Gastroesophageal sphincter (tissue), 4 donors: ENCODE measurements around the gene RAB35. TPM values are rescaled to one million over a fixed set of nuclear protein-coding genes. Genes with fewer than 3 reads are reported as not detected.
A peak's percentile ranks its signal among the peaks of the same experiment; 100 is the strongest.

Experiments
- ATAC-seq: fragments of 150-250 bp; one replicate; pipeline ENCODE4 v1.9.1; 2016; ENCODE audit warnings: mild to moderate bottlenecking, moderate library complexity
- H3K27ac ChIP-seq, 4 donors: fragments of 200-600 bp; sonication (generic) in 3 of 4; 1 replicate in 3 of 4; 2 replicates in 1 of 4; pipeline ENCODE4 v1.5.1; 2016 to 2019
- H3K27me3 ChIP-seq: fragments of 200-600 bp; sonication (generic); one replicate; pipeline ENCODE4 v1.5.1; 2019
- H3K36me3 ChIP-seq, 2 donors: fragments of 200-600 bp; sonication (generic); one replicate each; pipeline ENCODE4 v1.5.1; 2019; ENCODE audit warnings: control low read depth in 1 of 2
- H3K4me1 ChIP-seq, 3 donors: fragments of 200-600 bp; sonication (generic); 1 replicate in 2 of 3; 2 replicates in 1 of 3; pipeline ENCODE4 v1.5.1; 2016 to 2019; ENCODE audit warnings: control low read depth in 2 of 3
- H3K4me3 ChIP-seq, 2 donors: fragments of 200-600 bp; sonication (generic); one replicate each; pipeline ENCODE4 v1.5.1; 2019; ENCODE audit warnings: mild to moderate bottlenecking in 1 of 2, moderate library complexity in 1 of 2
- H3K9me3 ChIP-seq, 3 donors: fragments of 200-600 bp; sonication (generic); one replicate each; pipeline ENCODE4 v1.5.1; 2017 to 2019; ENCODE audit warnings: control low read depth in 2 of 3
- EP300 ChIP-seq: sonication (generic); formaldehyde crosslinking; IDR thresholded peaks from one replicate; pipeline ENCODE4 v1.6.1; 2017; ENCODE audit warnings: antibody characterized with exemption, mild to moderate bottlenecking
- POLR2A ChIP-seq, 2 donors: fragments of 450-650 bp; IDR thresholded peaks; one replicate each; pipeline ENCODE4 v1.6.1; 2017; ENCODE audit warnings: antibody characterized with exemption in 2 of 2, mild to moderate bottlenecking in 2 of 2, moderate library complexity in 1 of 2
- POLR2AphosphoS5 ChIP-seq: sonication (generic); formaldehyde crosslinking; IDR thresholded peaks from one replicate; pipeline ENCODE4 v1.6.1; 2017; ENCODE audit warnings: antibody characterized with exemption
- WGBS, 2 donors: methylation state at CpG; one replicate each; pipeline ENCODE4 v1.1.5; 2018; ENCODE audit warnings: low coverage in 1 of 2; 5-methylcytosine and 5-hydroxymethylcytosine counted together
- total RNA-seq, 4 donors: library from RNA; depleted of rRNA; stranded (reverse); fragments of >200 nt; gene quantifications; one replicate each; pipeline ENCODE4 v1.1.0, GENCODE V29; 2016
- TF ChIP-seq, protein P1 (sequence below), 4 experiments: fragments of 200-600 bp in 2 of 4; fragments of 450-650 bp in 2 of 4; sonication (generic) in 1 of 4; IDR thresholded peaks; one replicate each; pipeline ENCODE4 v1.5.1; 2017 to 2019; ENCODE audit warnings: antibody characterized with exemption in 4 of 4, mild to moderate bottlenecking in 2 of 4, moderate library complexity in 2 of 4

The RAB35 gene
- total RNA-seq, 4 donors from 2014 or later = 37.5 to 42.3 (median 41.7) TPM

DNA sequence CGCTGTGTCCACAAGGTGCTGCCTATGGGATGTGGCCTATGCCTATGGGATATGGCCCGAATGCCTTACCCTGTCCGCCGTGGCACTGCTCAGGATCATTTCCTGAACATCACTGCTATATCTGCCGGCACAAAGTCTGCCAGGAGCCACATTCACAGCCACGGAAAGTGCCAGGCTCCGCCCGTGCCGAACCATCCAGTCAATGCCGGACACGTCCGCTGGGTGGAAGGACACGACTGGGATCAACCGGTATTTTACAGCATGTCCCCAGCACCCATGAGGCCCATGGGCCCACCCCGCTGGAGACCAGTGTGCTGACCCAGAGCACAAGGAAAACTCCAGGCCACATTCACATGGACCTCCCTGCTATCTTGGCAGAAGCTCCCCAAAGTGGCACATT lies 14.6 kb upstream of the RAB35 start:
- no peak for ATAC-seq
- no peak overlapping the region for H3K4me3 ChIP-seq

DNA sequence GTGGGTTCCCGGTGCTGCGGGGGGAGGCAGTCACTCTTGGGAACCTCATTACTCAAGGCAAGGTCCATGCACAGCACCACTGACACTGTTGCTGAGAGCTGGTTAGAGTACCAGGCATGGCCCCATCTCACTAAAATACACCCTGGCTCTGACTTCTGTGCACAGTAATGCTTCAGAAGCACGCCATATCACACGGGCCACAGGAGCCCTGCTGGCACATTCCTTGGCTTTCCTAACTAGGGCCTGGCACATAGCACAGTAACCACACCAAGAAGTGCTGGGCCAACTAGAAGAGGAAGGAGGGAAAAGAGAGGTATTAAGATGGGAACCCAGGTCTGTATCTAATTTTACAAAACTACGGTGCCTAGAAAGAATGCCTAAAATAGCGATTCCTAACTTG lies 13.5 kb upstream of the RAB35 start:
- WGBS, 2 donors = 79 to 84% methylated on average over 3 to 4 of the region's 6 CpGs
- H3K4me1 ChIP-seq = peaks cover 0 to 7% (median 0%) of the 10 kb centered on the region in 3 donors
- no peak overlapping the region for H3K4me3 ChIP-seq
- H3K27me3 ChIP-seq = no peaks in the 10 kb centered on the region
- H3K27ac ChIP-seq = no peak overlapping the region
- TF ChIP-seq POLR2AphosphoS5 = no peak
- TF ChIP-seq POLR2A (IDR thresholded peaks at IDR 0.05) = no peak
- TF ChIP-seq, protein P1, sequence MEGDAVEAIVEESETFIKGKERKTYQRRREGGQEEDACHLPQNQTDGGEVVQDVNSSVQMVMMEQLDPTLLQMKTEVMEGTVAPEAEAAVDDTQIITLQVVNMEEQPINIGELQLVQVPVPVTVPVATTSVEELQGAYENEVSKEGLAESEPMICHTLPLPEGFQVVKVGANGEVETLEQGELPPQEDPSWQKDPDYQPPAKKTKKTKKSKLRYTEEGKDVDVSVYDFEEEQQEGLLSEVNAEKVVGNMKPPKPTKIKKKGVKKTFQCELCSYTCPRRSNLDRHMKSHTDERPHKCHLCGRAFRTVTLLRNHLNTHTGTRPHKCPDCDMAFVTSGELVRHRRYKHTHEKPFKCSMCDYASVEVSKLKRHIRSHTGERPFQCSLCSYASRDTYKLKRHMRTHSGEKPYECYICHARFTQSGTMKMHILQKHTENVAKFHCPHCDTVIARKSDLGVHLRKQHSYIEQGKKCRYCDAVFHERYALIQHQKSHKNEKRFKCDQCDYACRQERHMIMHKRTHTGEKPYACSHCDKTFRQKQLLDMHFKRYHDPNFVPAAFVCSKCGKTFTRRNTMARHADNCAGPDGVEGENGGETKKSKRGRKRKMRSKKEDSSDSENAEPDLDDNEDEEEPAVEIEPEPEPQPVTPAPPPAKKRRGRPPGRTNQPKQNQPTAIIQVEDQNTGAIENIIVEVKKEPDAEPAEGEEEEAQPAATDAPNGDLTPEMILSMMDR (IDR thresholded peaks at IDR 0.05) = no peak
- TF ChIP-seq EP300 = no peak
- no peak for ATAC-seq
- H3K9me3 ChIP-seq = no peaks in the 10 kb centered on the region
- peaks cover 0 to 94% of the 10 kb centered on the region in 2 donors for H3K36me3 ChIP-seq

More for the DNA sequence above, 14.6 kb upstream of the RAB35 start:
- Histone ChIP-seq H3K9me3 (no peaks in the 10 kb centered on the region), H3K4me1 (peaks cover 0 to 7% (median 0%) of the 10 kb centered on the region in 3 donors), H3K27me3 (no peaks in the 10 kb centered on the region), H3K27ac (no peak overlapping the region), H3K36me3 (peaks cover 0 to 100% of the 10 kb centered on the region in 2 donors)
- 86 to 93% methylated on average over 6 to 9 of the region's 15 CpGs for WGBS, 2 donors
- TF ChIP-seq, protein P1 (IDR thresholded peaks at IDR 0.05) = no peak
- TF ChIP-seq POLR2A (IDR thresholded peaks at IDR 0.05) (no peak), EP300 (no peak)

DNA sequence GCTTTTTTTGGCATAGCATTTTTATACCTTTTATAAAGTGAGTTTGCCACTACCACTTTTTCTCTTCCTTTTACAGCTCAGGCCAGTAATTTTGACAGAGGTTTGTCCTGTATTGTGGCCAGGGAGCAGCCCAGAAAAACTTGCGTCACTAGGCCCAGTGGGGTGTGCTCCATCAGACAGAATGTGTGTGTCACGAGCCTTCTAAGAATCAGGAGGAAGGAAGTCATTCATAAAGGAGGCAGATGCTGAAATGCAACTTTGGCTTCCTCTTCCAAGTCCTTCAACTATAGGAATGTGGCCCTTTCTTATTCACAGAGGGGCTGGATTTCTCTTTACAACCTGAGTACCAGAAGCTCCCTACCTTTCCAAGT lies 10.1 kb upstream of the RAB35 start:
- peak; percentile 64 for ATAC-seq
- no peaks in the 10 kb centered on the region for H3K27me3 ChIP-seq

DNA sequence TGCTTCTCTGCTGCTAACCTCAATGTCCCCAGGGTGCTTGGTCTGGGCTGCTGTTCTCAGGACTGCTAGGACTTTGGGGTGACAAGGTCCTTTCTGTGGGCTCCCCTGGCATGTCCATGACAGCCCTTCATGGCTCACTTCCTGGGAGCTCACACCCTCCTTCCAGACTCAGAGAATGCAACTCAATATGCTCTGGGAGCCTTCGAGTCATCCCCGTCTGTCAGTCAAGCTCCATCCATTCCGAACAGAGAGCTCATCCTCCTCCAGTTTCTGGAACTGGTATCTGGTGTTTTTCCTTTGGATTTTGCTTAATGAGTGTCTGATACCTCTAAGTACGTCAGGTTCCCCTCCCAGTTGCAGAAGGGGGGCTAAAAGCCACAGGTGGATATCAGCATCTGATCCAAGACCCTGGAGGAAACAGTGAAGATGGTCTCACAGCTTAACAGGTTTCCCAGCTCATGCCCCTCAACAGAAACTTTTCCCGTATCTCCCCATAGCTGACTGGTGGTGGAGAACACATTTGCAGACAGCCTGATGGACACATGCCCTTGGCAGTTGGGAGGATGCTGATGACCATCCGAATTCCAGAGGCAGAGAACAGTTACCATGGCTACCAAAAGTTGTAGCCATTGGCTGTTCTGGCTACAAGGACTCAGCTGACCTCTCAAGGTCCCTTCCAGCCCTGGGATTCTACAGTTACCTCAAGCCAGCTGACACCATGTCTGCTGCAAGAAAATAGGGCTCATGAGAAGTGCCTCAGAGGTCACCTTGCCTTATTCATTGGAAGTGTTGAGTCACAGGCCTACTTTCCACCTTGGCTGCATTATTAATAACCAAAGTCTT lies 9.5 kb upstream of the RAB35 start:
- 73 to 82% methylated on average over 3 to 5 of the region's 6 CpGs for WGBS, 2 donors
- Histone ChIP-seq H3K4me1 (peaks cover 0 to 8% (median 0%) of the 10 kb centered on the region in 3 donors), H3K4me3 (no peak overlapping the region), H3K27me3 (no peaks in the 10 kb centered on the region), H3K27ac (peak overlapping the region in 2 of 4 donors; percentile 10 to 55), H3K36me3 (peaks cover 0 to 54% of the 10 kb centered on the region in 2 donors), H3K9me3 (no peaks in the 10 kb centered on the region)
- TF ChIP-seq POLR2A (IDR thresholded peaks at IDR 0.05) (no peak), EP300 (no peak), POLR2AphosphoS5 (no peak)
- TF ChIP-seq, protein P1 (IDR thresholded peaks at IDR 0.05) = no peak
- peak; percentile 37 for ATAC-seq

More for the DNA sequence above, 10.1 kb upstream of the RAB35 start:
- TF ChIP-seq, protein P1 (IDR thresholded peaks at IDR 0.05) = no peak
- TF ChIP-seq POLR2A (IDR thresholded peaks at IDR 0.05) = no peak
- TF ChIP-seq POLR2AphosphoS5 = no peak
- TF ChIP-seq EP300 = no peak
- H3K36me3 ChIP-seq = peaks cover 0 to 60% of the 10 kb centered on the region in 2 donors
- 60 to 67% methylated on average over 2 of the region's 2 CpGs for WGBS, 2 donors
- peak overlapping the region in 2 of 4 donors; percentile 10 to 55 for H3K27ac ChIP-seq
- no peak overlapping the region for H3K4me3 ChIP-seq
- H3K4me1 ChIP-seq = peaks cover 0 to 7% (median 0%) of the 10 kb centered on the region in 3 donors
- no peaks in the 10 kb centered on the region for H3K9me3 ChIP-seq

DNA sequence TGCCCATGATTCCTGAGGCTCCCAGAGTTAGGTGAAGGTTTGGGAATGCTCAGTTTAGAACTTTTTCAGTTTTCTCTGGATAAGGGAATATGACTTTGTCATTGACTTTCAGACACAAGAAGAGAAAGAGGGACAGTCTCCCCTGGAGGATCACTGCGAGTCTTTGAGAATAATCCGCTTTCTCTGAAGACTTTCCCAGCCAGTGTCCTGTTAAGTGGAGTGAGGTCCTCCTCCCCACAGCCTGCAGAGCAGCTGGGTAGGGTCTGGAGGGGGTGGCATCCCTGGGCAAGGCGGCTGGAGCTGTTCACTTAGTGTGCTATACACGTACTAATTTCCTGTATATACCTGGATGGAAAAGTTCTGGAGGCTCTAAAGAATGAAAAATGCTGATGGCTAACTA lies 8.5 kb upstream of the RAB35 start:
- 80 to 90% methylated on average over 2 to 4 of the region's 4 CpGs for WGBS, 2 donors
- H3K36me3 ChIP-seq = peaks cover 0 to 44% of the 10 kb centered on the region in 2 donors
- TF ChIP-seq POLR2AphosphoS5 (no peak), POLR2A (IDR thresholded peaks at IDR 0.05) (no peak), EP300 (no peak)
- TF ChIP-seq, protein P1 (IDR thresholded peaks at IDR 0.05) = no peak
- H3K4me3 ChIP-seq = no peak overlapping the region
- H3K9me3 ChIP-seq = no peaks in the 10 kb centered on the region
- H3K27ac ChIP-seq = no peak overlapping the region
- no peak for ATAC-seq
- no peaks in the 10 kb centered on the region for H3K27me3 ChIP-seq
- H3K4me1 ChIP-seq = peaks cover 0 to 18% (median 0%) of the 10 kb centered on the region in 3 donors
